ENCODE results near the gene CLCN5.
A peak's percentile ranks its signal among the peaks of the same experiment; 100 is the strongest.

The CLCN5 gene

GRCh38 chrX:49993661-49994060 is 71.3 kb downstream of the CLCN5 start:
- DNase-seq (ENCODE audit: low read depth): no peak
- H3K4me3 ChIP-seq (ENCODE audit: low read length): no peak overlapping the region
- no peak for TF ChIP-seq CTCF (IDR thresholded peaks at IDR 0.05; ENCODE audit: insufficient read depth, low read depth, low read length, missing control alignments)

DNA sequence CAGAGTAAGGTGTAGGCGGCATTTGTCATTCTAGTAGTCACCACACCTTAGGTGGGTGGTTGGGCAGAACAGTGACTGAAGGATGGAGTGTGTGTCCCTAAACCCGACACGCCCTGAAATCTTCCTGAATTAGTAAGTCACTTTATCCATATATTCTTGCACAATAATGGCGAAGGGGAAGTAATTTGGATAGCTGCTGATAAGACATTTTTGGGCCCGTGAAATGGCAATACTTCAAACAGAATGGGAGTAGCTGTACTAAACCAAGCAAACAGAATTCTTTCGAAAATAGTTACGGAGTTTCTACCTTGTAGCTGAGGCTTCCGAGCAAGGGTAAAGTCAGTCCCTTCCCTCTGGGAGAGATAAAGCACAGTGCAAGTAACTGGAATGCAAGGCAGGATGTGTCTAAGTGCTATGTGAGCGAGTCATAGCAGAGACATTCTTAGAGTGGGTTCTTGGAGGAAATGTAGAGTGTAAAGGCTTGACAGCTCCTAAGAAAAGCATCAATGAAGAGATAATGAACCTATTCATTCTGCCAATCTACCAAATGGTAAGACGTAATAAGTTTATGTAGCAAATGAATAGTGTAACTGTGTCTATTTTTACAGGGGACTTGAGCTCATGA is 72.8 kb downstream of the CLCN5 start:
- H3K4me3 ChIP-seq (ENCODE audit: low read length): no peak overlapping the region
- no peak for TF ChIP-seq CTCF (IDR thresholded peaks at IDR 0.05; ENCODE audit: insufficient read depth, low read depth, low read length, missing control alignments)

DNA sequence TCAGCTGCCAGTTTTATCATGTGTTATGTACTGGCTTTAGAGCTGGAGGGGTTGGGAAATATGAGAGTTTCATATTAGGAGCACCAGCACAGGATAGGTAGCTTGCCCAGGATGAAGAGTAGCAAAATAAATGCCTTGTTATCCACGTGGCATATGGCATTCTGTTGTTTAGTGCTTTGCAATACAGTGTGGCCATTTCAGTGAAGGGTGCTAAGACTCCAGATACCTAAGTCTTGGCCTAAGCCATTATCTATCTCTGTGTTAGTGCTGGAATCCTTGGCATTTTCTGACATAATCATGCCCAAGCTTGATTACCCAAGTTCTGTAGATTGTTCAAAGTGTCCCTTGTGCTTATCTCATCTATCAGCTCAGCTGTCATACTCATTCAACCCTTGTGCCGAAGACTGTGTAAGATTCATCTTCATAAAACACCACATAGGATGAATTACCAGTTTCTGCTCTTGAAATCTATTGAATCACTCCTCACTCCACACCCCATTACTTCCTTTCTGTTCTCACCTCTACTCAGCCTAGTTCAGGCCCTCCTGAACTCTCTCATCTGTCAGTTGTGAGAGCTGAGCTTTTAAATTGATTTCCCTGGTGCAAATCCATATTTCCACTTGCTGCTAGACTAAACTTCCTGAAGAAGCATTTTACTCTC is 73.5 kb downstream of the CLCN5 start:
- TF ChIP-seq CTCF (IDR thresholded peaks at IDR 0.05; ENCODE audit: insufficient read depth, low read depth, low read length, missing control alignments): no peak
- no peak overlapping the region for H3K4me3 ChIP-seq (ENCODE audit: low read length)
- DNase-seq (ENCODE audit: low read depth): peak; percentile 16

More for the DNA sequence above, 72.8 kb downstream of the CLCN5 start:
- DNase-seq (ENCODE audit: low read depth): peak; percentile 52

- H3K4me3 ChIP-seq (ENCODE audit: low read length): no peak overlapping the region
- no peak for TF ChIP-seq CTCF (IDR thresholded peaks at IDR 0.05; ENCODE audit: insufficient read depth, low read depth, low read length, missing control alignments)
- DNase-seq (ENCODE audit: low read depth): no peak
These were observed 74.1 kb downstream of the CLCN5 start for GRCh38 chrX:49996474-49996873.

- no peak overlapping the region for H3K4me3 ChIP-seq (ENCODE audit: low read length)
- peak; percentile 73 for DNase-seq (ENCODE audit: low read depth)
- TF ChIP-seq CTCF (IDR thresholded peaks at IDR 0.05; ENCODE audit: insufficient read depth, low read depth, low read length, missing control alignments): no peak
These were observed 76.7 kb downstream of the CLCN5 start for GRCh38 chrX:49999087-49999486.

GRCh38 chrX:50000937-50001542 is 78.6 kb downstream of the CLCN5 start:
- no peak for DNase-seq (ENCODE audit: low read depth)
- H3K4me3 ChIP-seq (ENCODE audit: low read length): no peak overlapping the region
- TF ChIP-seq CTCF (IDR thresholded peaks at IDR 0.05; ENCODE audit: insufficient read depth, low read depth, low read length, missing control alignments): no peak

All from epithelial cell of esophagus (primary cell).